GM12864 (cell line): ENCODE results near the gene PRKAR1B.

Source experiments
- DNase-seq: peaks from one replicate; pipeline ENCODE4 v3.0.0-alpha.2; 2011; ENCODE audit warnings: low read depth
- H3K4me3 ChIP-seq: 2 replicates; pipeline ENCODE4 v1.5.1; 2011; ENCODE audit warnings: mild to moderate bottlenecking, low read depth, low read length, control low read depth
- CTCF ChIP-seq: IDR thresholded peaks from 2 replicates; pipeline ENCODE4 v1.5.1; 2011; ENCODE audit warnings: low read depth, mild to moderate bottlenecking, moderate library complexity, low read length, control low read depth, inconsistent platforms; ENCODE audit errors: missing control alignments

Gene PRKAR1B

GRCh38 chr7:703049-703448, 24.0 kb downstream of the PRKAR1B start:
- no peak overlapping the region for H3K4me3 ChIP-seq
- DNase-seq: no peak
- TF ChIP-seq CTCF: no peak

DNA sequence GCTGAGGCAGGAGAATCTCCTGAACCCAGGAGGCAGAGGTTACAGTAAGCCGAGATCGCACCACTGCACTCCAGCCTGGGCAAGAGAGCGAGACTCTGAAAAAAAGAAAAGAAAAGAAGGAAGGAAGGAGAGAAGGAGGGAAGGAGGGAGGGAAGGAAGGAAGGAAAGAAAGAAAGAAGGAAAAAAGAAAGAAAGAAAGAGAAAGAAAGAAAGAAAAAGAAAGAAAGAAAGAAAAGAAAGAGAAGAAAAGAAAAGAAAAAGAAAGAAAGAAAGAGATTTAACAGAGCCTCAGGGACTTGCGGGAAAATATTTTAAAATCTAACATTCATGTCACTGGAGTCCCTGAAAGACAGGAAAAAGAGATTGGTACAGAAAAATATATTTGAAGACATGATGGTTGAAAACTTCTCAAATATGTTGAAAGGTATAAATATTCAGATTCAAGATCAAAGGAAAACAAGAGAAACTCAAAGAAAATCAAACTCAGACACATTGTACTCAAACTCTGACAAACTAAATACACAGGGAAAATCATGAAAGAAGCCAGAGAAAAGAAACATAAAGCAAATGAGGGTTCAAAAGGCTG, 25.9 kb downstream of the PRKAR1B start:
- no peak for TF ChIP-seq CTCF
- no peak overlapping the region for H3K4me3 ChIP-seq
- no peak for DNase-seq

GRCh38 chr7:699476-700170, 27.5 kb downstream of the PRKAR1B start:
- H3K4me3 ChIP-seq: no peak overlapping the region
- no peak for TF ChIP-seq CTCF
- DNase-seq: no peak

GRCh38 chr7:698515-699475, 28.3 kb downstream of the PRKAR1B start:
- H3K4me3 ChIP-seq: no peak overlapping the region
- DNase-seq: no peak
- no peak for TF ChIP-seq CTCF

GRCh38 chr7:696812-697551, 30.1 kb downstream of the PRKAR1B start:
- TF ChIP-seq CTCF: no peak
- H3K4me3 ChIP-seq: no peak overlapping the region
- DNase-seq: no peak

- DNase-seq: no peak
- no peak for TF ChIP-seq CTCF
- no peak overlapping the region for H3K4me3 ChIP-seq
These were observed 30.7 kb downstream of the PRKAR1B start for GRCh38 chr7:696426-696811.
